GM18511 (cell line): ENCODE measurements around the gene KIF25.

Source experiments
- ATAC-seq: cut with Tn5 transposase; IDR thresholded peaks from one replicate; pipeline ENCODE4 v1.9.1; 2021; ENCODE audit warnings: mild to moderate bottlenecking, moderate library complexity; ENCODE audit not compliant: unreplicated experiment

The KIF25 gene

GRCh38 chr6:168086616-168087015 is 89.1 kb downstream of the KIF25 start:
- ATAC-seq, result no peak

GRCh38 chr6:168087436-168088160 is 90.1 kb downstream of the KIF25 start:
- no peak for ATAC-seq

- no peak for ATAC-seq
Measured at GRCh38 chr6:168088161-168089053, 90.9 kb downstream of the KIF25 start.

GRCh38 chr6:168089186-168090063 is 92.0 kb downstream of the KIF25 start:
- no peak for ATAC-seq

- ATAC-seq, result no peak
Measured at GRCh38 chr6:168090064-168090690, 92.7 kb downstream of the KIF25 start.

- ATAC-seq, result no peak
Measured at GRCh38 chr6:168090706-168091105, 93.2 kb downstream of the KIF25 start.

- ATAC-seq, result no peak
Measured at GRCh38 chr6:168091381-168092264, 94.2 kb downstream of the KIF25 start.

- no peak for ATAC-seq
Measured at GRCh38 chr6:168092541-168092940, 95.1 kb downstream of the KIF25 start.

- no peak for ATAC-seq
Measured at GRCh38 chr6:168093071-168093505, 95.6 kb downstream of the KIF25 start.

GRCh38 chr6:168093634-168094033 is 96.2 kb downstream of the KIF25 start:
- ATAC-seq, result no peak
